Hepatocyte (in vitro differentiated cells): Measurements from ENCODE around the gene IFNA6. TPM values are rescaled to one million over a fixed set of nuclear protein-coding genes. Genes with fewer than 3 reads are reported as not detected.
A peak's percentile ranks its signal among the peaks of the same experiment; 100 is the strongest.

Experiments
- DNase-seq: peaks from one replicate; pipeline ENCODE4 v3.0.0-alpha.2; 2016; ENCODE audit warnings: low spot score
- H2AFZ ChIP-seq: fragments of 200-600 bp; sonication (generic); 2 replicates; pipeline ENCODE4 v1.6.0; 2016; ENCODE audit warnings: antibody characterized with exemption, mild to moderate bottlenecking
- H3K27ac ChIP-seq: fragments of 200-600 bp; sonication (generic); 2 replicates; pipeline ENCODE4 v1.5.1; 2016; ENCODE audit warnings: mild to moderate bottlenecking
- H3K27me3 ChIP-seq: fragments of 200-600 bp; sonication (generic); 2 replicates; pipeline ENCODE4 v1.6.1; 2016
- H3K36me3 ChIP-seq: fragments of 200-600 bp; sonication (generic); replicated peaks from 2 replicates; pipeline ENCODE4 v1.5.1; 2016; ENCODE audit warnings: low read depth; ENCODE audit not compliant: insufficient read depth
- H3K4me1 ChIP-seq: fragments of 200-600 bp; sonication (generic); 2 replicates; pipeline ENCODE4 v1.5.1; 2016; ENCODE audit warnings: mild to moderate bottlenecking, moderate library complexity; ENCODE audit not compliant: insufficient read depth
- H3K4me2 ChIP-seq: fragments of 200-600 bp; sonication (generic); 2 replicates; pipeline ENCODE4 v1.6.0; 2016
- H3K4me3 ChIP-seq: fragments of 200-600 bp; sonication (generic); 2 replicates; pipeline ENCODE4 v1.5.1; 2016; ENCODE audit warnings: mild to moderate bottlenecking
- H3K79me2 ChIP-seq: fragments of 200-600 bp; sonication (generic); 2 replicates; pipeline ENCODE4 v1.6.0; 2017; ENCODE audit warnings: mild to moderate bottlenecking
- H3K9me2 ChIP-seq: fragments of 200-600 bp; sonication (generic); replicated peaks from 2 replicates; pipeline ENCODE4 v1.6.0; 2017; ENCODE audit warnings: mild to moderate bottlenecking; ENCODE audit not compliant: insufficient read depth
- H3K9me3 ChIP-seq: fragments of 200-600 bp; sonication (generic); 2 replicates; pipeline ENCODE4 v1.5.1; 2016; ENCODE audit warnings: low read depth, mild to moderate bottlenecking
- H4K20me1 ChIP-seq: fragments of 200-600 bp; sonication (generic); 2 replicates; pipeline ENCODE4 v1.6.0; 2016; ENCODE audit warnings: mild to moderate bottlenecking; ENCODE audit not compliant: insufficient read depth, poor library complexity, severe bottlenecking
- CTCF ChIP-seq: fragments of 200-600 bp; sonication (generic); IDR thresholded peaks from 2 replicates; pipeline ENCODE4 v1.5.1; 2016; ENCODE audit warnings: antibody characterized with exemption, mild to moderate bottlenecking; ENCODE audit not compliant: poor library complexity
- EZH2 ChIP-seq: fragments of 200-600 bp; sonication (generic); IDR thresholded peaks from 2 replicates; pipeline ENCODE4 v1.6.1; 2016; ENCODE audit warnings: antibody characterized with exemption, mild to moderate bottlenecking, borderline replicate concordance
- EZH2phosphoT487 ChIP-seq: fragments of 200-600 bp; sonication (generic); IDR thresholded peaks from one replicate; pipeline ENCODE4 v1.6.1; 2018; ENCODE audit warnings: antibody characterized with exemption, mild to moderate bottlenecking, low read depth, moderate library complexity; ENCODE audit not compliant: unreplicated experiment, severe bottlenecking
- WGBS: methylation state at CpG from one replicate; pipeline ENCODE4 v1.1.6; 2016; ENCODE audit warnings: low lambda C conversion rate; ENCODE audit errors: missing lambda C conversion rate; 5-methylcytosine and 5-hydroxymethylcytosine counted together
- polyA plus RNA-seq: library from polyadenylated mRNA; unstranded; fragments of >200 nt; fragmentation: Nextera tagmentation; extraction: Ambion mirVana; gene quantifications from 2 replicates; pipeline ENCODE4 v1.2.1, GENCODE V29; 2016
- total RNA-seq: library from RNA; depleted of rRNA; stranded (reverse); fragments of >200 nt; gene quantifications from 2 replicates; pipeline ENCODE4 v1.2.3, GENCODE V29; 2014

IFNA6 gene
- total and polyA plus RNA-seq, 2 experiments from 2014 or later = not detected

DNA sequence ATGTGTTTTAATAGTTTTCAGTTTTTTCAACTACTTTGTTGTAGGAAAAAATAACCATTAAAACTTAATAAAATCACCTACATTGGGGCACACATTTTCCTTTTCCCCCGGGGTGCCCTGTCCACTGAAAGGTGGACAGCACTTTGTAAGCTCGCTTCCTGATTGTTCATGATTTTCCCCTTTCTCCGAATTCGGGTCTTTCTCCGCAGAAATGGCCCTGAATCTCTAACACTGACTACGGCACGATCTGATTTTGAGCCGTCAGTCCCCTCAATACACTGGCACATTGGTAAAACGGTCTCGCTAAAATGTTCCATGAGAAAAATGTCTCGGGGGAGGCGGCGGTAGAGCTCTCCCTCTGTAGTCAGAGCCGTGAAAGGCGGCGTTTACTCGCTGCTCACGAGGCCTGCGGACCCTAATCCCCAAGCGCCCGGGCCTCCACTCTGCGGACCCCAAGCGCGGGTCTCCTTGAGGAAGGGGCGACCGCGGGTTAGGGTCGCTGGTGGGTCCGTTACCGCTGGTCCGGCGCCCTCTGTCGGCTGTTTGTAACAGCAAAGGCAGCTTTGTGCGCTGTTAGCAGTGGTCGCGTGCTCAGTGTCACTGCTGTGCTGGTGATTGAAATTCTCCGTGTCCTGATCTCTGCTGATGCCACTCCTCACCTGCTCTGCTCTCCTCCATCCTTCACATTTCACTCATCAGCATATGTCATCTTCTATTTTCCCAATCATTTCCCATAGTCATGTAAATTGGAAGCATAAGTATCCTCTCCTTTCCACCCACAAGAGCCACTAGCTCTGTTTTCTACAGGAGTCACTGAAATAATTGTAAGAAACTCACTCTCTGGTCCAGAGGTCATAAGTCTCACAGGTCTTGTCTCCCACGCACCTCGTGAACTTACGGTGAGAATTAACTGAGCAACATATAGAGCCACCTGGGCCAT, 45.4 kb upstream of the IFNA6 start:
- Histone ChIP-seq H3K4me3 (peak overlapping the region; percentile 55), H3K9me2 (no peaks in the 10 kb centered on the region), H3K4me1 (no peaks in the 10 kb centered on the region), H3K4me2 (peak overlapping the region; percentile 91), H3K27ac (no peak overlapping the region), H4K20me1 (no peaks in the 10 kb centered on the region), H3K79me2 (no peaks in the 10 kb centered on the region), H3K36me3 (no peaks in the 10 kb centered on the region), H3K9me3 (no peaks in the 10 kb centered on the region), H2AFZ (peak overlapping the region; percentile 79), H3K27me3 (peaks cover 33% of the 10 kb centered on the region)
- TF ChIP-seq EZH2phosphoT487 (no peak), CTCF (peak; percentile 96), EZH2 (no peak)
- 9% methylated on average over 40 of the region's 40 CpGs for WGBS
- DNase-seq = peak; percentile 69

DNA sequence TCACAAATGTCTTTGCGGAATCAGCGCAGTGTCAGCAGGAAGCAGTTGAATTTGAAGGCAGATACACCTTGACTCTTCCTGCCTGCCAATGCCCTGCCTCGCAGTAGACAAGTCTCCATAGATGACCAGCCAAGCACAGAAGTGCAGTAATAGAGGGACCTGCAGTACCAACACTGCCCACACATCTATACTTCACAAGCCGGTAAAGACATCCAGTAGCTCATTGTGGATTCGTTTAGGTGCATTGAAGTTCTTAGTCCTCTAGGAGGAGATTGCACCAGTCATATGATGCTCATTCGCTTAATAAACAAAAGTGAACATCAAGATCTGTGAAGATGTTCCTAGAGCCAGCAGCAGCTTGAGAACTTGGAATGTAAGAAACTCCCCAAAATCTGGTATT, 41.6 kb upstream of the IFNA6 start:
- H3K9me3 ChIP-seq = no peaks in the 10 kb centered on the region
- DNase-seq = peak; percentile 19
- no peak overlapping the region for H3K27ac ChIP-seq
- no peaks in the 10 kb centered on the region for H3K79me2 ChIP-seq
- H2AFZ ChIP-seq = no peak overlapping the region
- H3K9me2 ChIP-seq = no peaks in the 10 kb centered on the region
- H3K36me3 ChIP-seq = no peaks in the 10 kb centered on the region
- TF ChIP-seq CTCF = peak; percentile 14
- TF ChIP-seq EZH2phosphoT487 = no peak
- no peak for TF ChIP-seq EZH2
- peaks cover 33% of the 10 kb centered on the region for H3K27me3 ChIP-seq
- H3K4me3 ChIP-seq = no peak overlapping the region
- H3K4me1 ChIP-seq = no peaks in the 10 kb centered on the region
- H4K20me1 ChIP-seq = no peaks in the 10 kb centered on the region
- 85% methylated on average over 6 of the region's 6 CpGs for WGBS
- no peak overlapping the region for H3K4me2 ChIP-seq

- no peaks in the 10 kb centered on the region for H3K79me2 ChIP-seq
- no peak within 1 kb of the TSS for H3K27ac ChIP-seq
- no peak for TF ChIP-seq EZH2phosphoT487
- TF ChIP-seq CTCF = no peak
- no peak for TF ChIP-seq EZH2
- no peak within 1 kb of the TSS for H3K4me3 ChIP-seq
- no peaks in the 10 kb centered on the region for H3K4me1 ChIP-seq
- no peaks in the 10 kb centered on the region for H3K9me2 ChIP-seq
- H4K20me1 ChIP-seq = no peaks in the 10 kb centered on the region
- no peaks in the 10 kb centered on the region for H3K36me3 ChIP-seq
- H3K4me2 ChIP-seq = no peak within 1 kb of the TSS
- 70% methylated on average over 1 of the region's 1 CpG for WGBS
- no peaks in the 10 kb centered on the region for H3K9me3 ChIP-seq
- H2AFZ ChIP-seq = no peak within 1 kb of the TSS
- DNase-seq = no peak
- H3K27me3 ChIP-seq = peaks cover 12% of the 10 kb centered on the region
Observed at GRCh38 chr9:21385131-21385670, 34.5 kb upstream of the IFNA6 start, which contains the start of gene IFNA2. IFNA2 (minus strand) TSS chr9:21385398; CDS start chr9:21385329, 69 bp downstream.
